Measurements from ENCODE around the gene TREM1. TPM values are rescaled to one million over a fixed set of nuclear protein-coding genes. Genes with fewer than 3 reads are reported as not detected.

Gene TREM1
- total and polyA plus RNA-seq, 7 donors = 0.21 to 4.0 (median 0.57) TPM

DNA sequence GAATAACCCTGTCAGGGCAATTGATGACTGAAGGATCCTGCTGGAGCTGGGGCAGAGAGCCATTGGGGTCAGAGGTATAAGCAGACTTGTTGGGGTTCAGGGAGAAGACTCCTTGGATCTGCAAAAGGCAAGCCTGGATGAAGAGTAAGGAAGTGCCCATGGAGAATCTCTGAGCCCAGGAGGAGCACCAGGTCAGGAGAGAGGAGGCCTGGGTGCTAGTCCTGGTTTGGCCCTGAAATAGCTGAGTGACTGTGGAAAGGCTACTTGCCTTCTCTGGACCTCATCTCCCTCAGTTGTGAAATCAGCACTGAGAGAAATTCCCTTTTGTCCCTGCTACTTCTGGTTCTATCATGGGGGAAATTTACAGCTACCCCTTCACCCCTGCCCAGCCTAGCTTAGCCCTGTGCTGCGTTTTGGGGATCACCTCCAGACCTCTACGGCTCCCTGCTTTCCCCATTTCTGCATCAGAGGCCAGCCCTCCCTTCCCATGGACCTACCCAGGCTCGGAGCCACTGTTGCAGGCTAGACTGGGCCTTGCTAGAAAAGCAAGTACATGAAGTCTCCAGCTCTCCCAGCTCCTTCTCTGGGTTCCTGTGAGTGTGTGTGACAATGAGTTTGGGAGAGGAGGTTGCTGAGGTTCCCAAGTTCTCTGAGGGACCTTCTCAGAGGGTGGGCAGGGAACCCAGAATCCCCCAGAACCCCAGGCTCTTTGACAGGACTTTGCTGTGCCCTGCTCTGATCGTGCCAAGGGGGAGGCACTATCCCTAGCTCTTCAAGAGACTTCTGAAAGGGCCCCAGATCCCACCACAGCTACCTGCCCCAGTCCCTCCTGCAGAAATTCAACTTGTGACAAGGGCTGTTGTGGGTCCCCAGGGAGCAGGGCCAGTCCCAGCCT lies 46.6 kb upstream of the TREM1 start:
- DNase-seq (no peak), ATAC-seq (no peak)
- Histone ChIP-seq H3K9me3 (no peaks in the 10 kb centered on the region), H3K27me3 (ENCODE audit: insufficient read depth in 3 of 3, low read length in 2 of 3) (peaks cover 0 to 4% (median 0%) of the 10 kb centered on the region in 3 donors), H3K36me3 (ENCODE audit: insufficient read depth in 1 of 2, low read depth in 1 of 2) (no peaks in the 10 kb centered on the region), H3K27ac (no peak overlapping the region), H3K4me1 (no peaks in the 10 kb centered on the region), H3K4me3 (no peak overlapping the region)
- intact Hi-C loops (cut with DNase I) = no loop called here
- WGBS, 3 donors = 81 to 92% (median 89%) methylated on average over 4 of the region's 4 CpGs
- TF ChIP-seq, protein P1, sequence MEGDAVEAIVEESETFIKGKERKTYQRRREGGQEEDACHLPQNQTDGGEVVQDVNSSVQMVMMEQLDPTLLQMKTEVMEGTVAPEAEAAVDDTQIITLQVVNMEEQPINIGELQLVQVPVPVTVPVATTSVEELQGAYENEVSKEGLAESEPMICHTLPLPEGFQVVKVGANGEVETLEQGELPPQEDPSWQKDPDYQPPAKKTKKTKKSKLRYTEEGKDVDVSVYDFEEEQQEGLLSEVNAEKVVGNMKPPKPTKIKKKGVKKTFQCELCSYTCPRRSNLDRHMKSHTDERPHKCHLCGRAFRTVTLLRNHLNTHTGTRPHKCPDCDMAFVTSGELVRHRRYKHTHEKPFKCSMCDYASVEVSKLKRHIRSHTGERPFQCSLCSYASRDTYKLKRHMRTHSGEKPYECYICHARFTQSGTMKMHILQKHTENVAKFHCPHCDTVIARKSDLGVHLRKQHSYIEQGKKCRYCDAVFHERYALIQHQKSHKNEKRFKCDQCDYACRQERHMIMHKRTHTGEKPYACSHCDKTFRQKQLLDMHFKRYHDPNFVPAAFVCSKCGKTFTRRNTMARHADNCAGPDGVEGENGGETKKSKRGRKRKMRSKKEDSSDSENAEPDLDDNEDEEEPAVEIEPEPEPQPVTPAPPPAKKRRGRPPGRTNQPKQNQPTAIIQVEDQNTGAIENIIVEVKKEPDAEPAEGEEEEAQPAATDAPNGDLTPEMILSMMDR (IDR thresholded peaks at IDR 0.05) = no peak

DNA sequence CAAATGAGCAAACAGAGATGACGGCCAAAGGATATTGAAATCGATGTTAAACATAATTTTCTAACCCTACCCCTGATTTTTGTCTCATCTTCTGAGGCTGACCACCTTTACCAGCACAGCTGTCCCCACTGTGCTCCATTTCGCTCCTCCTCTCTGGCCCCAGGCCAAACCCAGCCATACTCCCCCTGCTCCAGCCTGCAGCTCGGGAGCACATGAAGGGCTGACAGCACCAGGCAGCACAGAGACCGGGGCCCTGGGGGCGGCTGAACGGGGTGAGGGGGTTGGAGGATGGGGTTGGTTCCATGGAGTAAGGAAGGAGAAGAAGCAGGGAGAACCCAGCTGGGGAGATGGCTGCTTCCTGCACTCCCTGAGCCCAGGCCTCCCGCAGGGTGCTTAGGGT lies 45.8 kb upstream of the TREM1 start:
- Histone ChIP-seq H3K27ac (no peak overlapping the region), H3K9me3 (no peaks in the 10 kb centered on the region), H3K27me3 (ENCODE audit: insufficient read depth in 3 of 3, low read length in 2 of 3) (peaks cover 0 to 7% (median 6%) of the 10 kb centered on the region in 3 donors), H3K36me3 (ENCODE audit: insufficient read depth in 1 of 2, low read depth in 1 of 2) (no peaks in the 10 kb centered on the region), H3K4me3 (no peak overlapping the region), H3K4me1 (no peaks in the 10 kb centered on the region)
- ATAC-seq (no peak), DNase-seq (no peak)
- WGBS, 3 donors = 55 to 60% (median 59%) methylated on average over 8 of the region's 8 CpGs
- intact Hi-C loops (cut with DNase I) = no loop called here
- TF ChIP-seq, protein P1 (IDR thresholded peaks at IDR 0.05) = no peak

DNA sequence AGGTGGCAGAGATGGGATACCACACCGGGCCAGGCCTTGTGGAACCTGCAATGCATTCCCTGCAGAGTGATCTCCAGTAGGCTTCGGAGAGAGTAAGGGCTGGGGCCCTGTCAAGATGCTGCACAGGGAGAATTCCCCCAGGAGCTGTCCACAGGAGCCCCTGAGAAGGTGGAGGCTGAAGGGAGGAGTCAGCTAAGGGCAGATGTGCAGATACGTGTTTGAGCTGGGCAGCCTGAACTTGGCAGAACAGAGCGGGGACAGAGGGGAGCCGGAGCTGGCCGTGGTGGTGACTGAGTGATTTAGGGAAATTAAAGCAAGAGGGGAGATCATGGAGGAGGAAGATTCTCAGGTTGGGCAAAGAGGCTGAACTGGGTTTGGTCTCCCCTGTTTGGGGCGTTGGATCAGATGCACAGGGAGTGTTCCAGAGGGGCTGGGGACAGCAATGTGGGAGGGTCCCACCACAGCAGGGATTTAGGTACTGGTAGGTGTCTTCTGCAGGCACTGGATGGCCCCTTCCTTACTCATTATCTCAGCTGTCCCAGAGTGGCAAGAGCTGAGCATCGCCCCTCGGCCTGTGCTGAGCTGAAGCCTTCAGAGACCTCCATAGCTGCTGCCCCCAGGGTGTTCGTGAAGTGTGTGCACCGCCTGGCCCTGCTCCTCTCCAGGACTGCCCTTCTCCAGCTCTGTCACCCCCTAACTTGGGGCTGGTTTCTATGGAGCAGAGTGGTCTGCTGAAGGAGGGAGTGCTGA lies 45.1 kb upstream of the TREM1 start:
- WGBS, 3 donors = 79 to 87% (median 86%) methylated on average over 11 of the region's 11 CpGs
- no peaks in the 10 kb centered on the region for H3K4me1 ChIP-seq
- ATAC-seq (no peak), DNase-seq (no peak)
- no peak overlapping the region for H3K4me3 ChIP-seq
- TF ChIP-seq, protein P1 (IDR thresholded peaks at IDR 0.05) = no peak
- H3K27me3 ChIP-seq (ENCODE audit: insufficient read depth in 3 of 3, low read length in 2 of 3) = peaks cover 0 to 12% (median 6%) of the 10 kb centered on the region in 3 donors
- intact Hi-C loops (cut with DNase I) = no loop called here
- no peaks in the 10 kb centered on the region for H3K9me3 ChIP-seq
- no peaks in the 10 kb centered on the region for H3K36me3 ChIP-seq (ENCODE audit: insufficient read depth in 1 of 2, low read depth in 1 of 2)
- no peak overlapping the region for H3K27ac ChIP-seq

DNA sequence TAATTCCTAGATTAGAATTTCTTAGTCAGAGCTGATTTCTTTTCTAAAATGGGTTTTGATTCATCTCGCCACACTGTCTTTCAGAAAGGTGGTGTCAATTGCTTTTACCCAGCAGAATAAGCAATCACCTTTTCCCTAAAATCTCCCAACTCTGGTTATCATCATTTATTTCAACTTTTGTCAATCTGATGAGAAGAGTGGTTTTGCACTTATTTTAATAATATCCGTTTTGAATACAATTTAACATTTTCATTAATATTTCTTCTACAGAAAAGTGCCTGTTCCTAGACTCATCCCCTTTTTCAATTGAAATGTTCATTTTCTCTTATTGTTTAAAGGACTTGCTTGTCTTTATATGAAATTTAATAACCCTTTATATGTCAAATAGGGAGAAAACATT lies 40.7 kb upstream of the TREM1 start:
- TF ChIP-seq, protein P1 (IDR thresholded peaks at IDR 0.05) = no peak
- no peak for ATAC-seq
- H3K36me3 ChIP-seq (ENCODE audit: insufficient read depth in 1 of 2, low read depth in 1 of 2) = no peaks in the 10 kb centered on the region
- no peak overlapping the region for H3K27ac ChIP-seq
- no peaks in the 10 kb centered on the region for H3K9me3 ChIP-seq
- H3K27me3 ChIP-seq (ENCODE audit: insufficient read depth in 3 of 3, low read length in 2 of 3) = peaks cover 6 to 26% (median 10%) of the 10 kb centered on the region in 3 donors
- intact Hi-C loops (cut with DNase I) = no loop called here
- DNase-seq = no peak
- H3K4me3 ChIP-seq = no peak overlapping the region
- WGBS, 3 donors = 67 to 78% (median 74%) methylated on average over 2 of the region's 2 CpGs
- H3K4me1 ChIP-seq = no peaks in the 10 kb centered on the region
